HepG2 (cell line): ENCODE results near the gene CCDC17. TPM values are rescaled to one million over a fixed set of nuclear protein-coding genes. Genes with fewer than 3 reads are reported as not detected.
A peak's percentile ranks its signal among the peaks of the same experiment; 100 is the strongest.

Experiments used
- ATAC-seq: fragments of 200-7000 bp; cut with Tn5 transposase; 3 replicates; pipeline ENCODE4 v1.9.1; 2020; ENCODE audit warnings: mild to moderate bottlenecking, moderate library complexity
- BruUV-seq: library from RNA; stranded (reverse); fragments of 400-500 nt; replicated peaks from 2 replicates; lab custom pipeline; 2021; lab: Mats Ljungman, UMichigan
- CTCF ChIA-PET: fragments of 300-600 bp; formaldehyde crosslinking; extraction: SDS; loops from one replicate; lab custom pipeline; 2021; ENCODE audit warnings: low total read pairs, inconsistent platforms, low intra/inter-chr PET ratio; lab: Yijun Ruan, JAX
- POLR2A ChIA-PET: fragments of 350-600 bp; sonication (Branson Sonifier 250); formaldehyde crosslinking; loops from one replicate; lab custom pipeline; 2020; ENCODE audit warnings: antibody characterized with exemption, inconsistent platforms; lab: Yijun Ruan, JAX
- DNase-seq: peaks from one replicate; pipeline ENCODE4 v3.0.0-alpha.2; 2015; ENCODE audit warnings: low spot score
- FAIRE-seq: peaks from 3 replicates; lab custom pipeline; 2011; peaks lifted over from hg19 to GRCh38; lab: Jason Lieb, UNC
- H2AFZ ChIP-seq: one replicate; pipeline ENCODE4 v1.6.1; 2011; ENCODE audit warnings: low read length, inconsistent platforms
- H3K27ac ChIP-seq: fragments of 300-600 bp; 3 replicates; pipeline ENCODE4 v1.8.0; 2011; ENCODE audit warnings: mixed run types, mild to moderate bottlenecking, mixed read lengths, low read length, inconsistent platforms; ENCODE audit not compliant: insufficient read depth; ENCODE audit errors: extremely low read length
- H3K27me3 ChIP-seq, 2 experiments: fragments of 200-600 bp in 1 of 2; 2 replicates in 1 of 2; 3 replicates in 1 of 2; pipeline versions ENCODE4 v1.6.0 to v1.8.0; 2011; ENCODE audit warnings: low read length in 2 of 2, mild to moderate bottlenecking in 2 of 2, moderate library complexity in 2 of 2, inconsistent platforms in 1 of 2; ENCODE audit not compliant: insufficient read depth in 2 of 2, control insufficient read depth in 1 of 2
- H3K36me3 ChIP-seq, 2 experiments: fragments of 200-600 bp in 1 of 2; replicated peaks in 1 of 2; 2 replicates in 1 of 2; 3 replicates in 1 of 2; pipeline versions ENCODE4 v1.5.1 to v1.8.0; 2011; ENCODE audit warnings: low read length in 2 of 2, inconsistent platforms in 1 of 2; ENCODE audit not compliant: insufficient read depth in 2 of 2, control insufficient read depth in 1 of 2
- H3K4me1 ChIP-seq: 2 replicates; pipeline ENCODE4 v1.5.1; 2012; ENCODE audit warnings: low read length, inconsistent platforms; ENCODE audit not compliant: insufficient read depth
- H3K4me2 ChIP-seq: 2 replicates; pipeline ENCODE4 v1.6.0; 2011; ENCODE audit warnings: low read depth, low read length, inconsistent platforms
- H3K4me3 ChIP-seq, 3 experiments: fragments of 200-600 bp in 1 of 3; sonication (generic), shearing (Covaris generic) in 1 of 3; replicated peaks in 1 of 3; 2 replicates each; pipeline ENCODE4 v1.5.1; 2011 to 2016; ENCODE audit warnings: low read length in 3 of 3, inconsistent platforms in 2 of 3, low read depth in 2 of 3, mild to moderate bottlenecking in 2 of 3, control low read depth in 1 of 3, mixed read lengths in 1 of 3; ENCODE audit not compliant: insufficient read depth in 1 of 3
- H3K79me2 ChIP-seq: one replicate; pipeline ENCODE4 v1.6.1; 2011; ENCODE audit warnings: low read length, inconsistent platforms; ENCODE audit not compliant: insufficient read depth
- H3K9ac ChIP-seq: 2 replicates; pipeline ENCODE4 v1.6.0; 2011; ENCODE audit warnings: mild to moderate bottlenecking, low read depth, low read length, inconsistent platforms; ENCODE audit not compliant: insufficient read depth
- H3K9me3 ChIP-seq: 2 replicates; pipeline ENCODE4 v1.5.1; 2012; ENCODE audit warnings: mild to moderate bottlenecking, low read length
- H4K20me1 ChIP-seq: 2 replicates; pipeline ENCODE4 v1.6.0; 2011; ENCODE audit warnings: inconsistent platforms, mild to moderate bottlenecking, low read length, moderate library complexity; ENCODE audit not compliant: insufficient read depth
- ADNP ChIP-seq: sonication (generic); formaldehyde crosslinking; IDR thresholded peaks from 2 replicates; pipeline ENCODE4 v1.4.0; 2020; ENCODE audit warnings: missing genetic modification reagents
- ATRX ChIP-seq: sonication (generic); formaldehyde crosslinking; IDR thresholded peaks from 2 replicates; pipeline ENCODE4 v1.4.0; 2020; ENCODE audit warnings: missing genetic modification reagents, borderline replicate concordance
- BHLHE40 ChIP-seq: IDR thresholded peaks from 2 replicates; pipeline ENCODE4 v1.6.1; 2011; ENCODE audit warnings: low read length, improper control_type of control experiment
- HINFP ChIP-seq: sonication (generic); formaldehyde crosslinking; IDR thresholded peaks from 2 replicates; pipeline ENCODE4 v1.4.0; 2020; ENCODE audit warnings: low read depth, mild to moderate bottlenecking, missing genetic modification reagents
- JARID2 ChIP-seq: sonication (generic); formaldehyde crosslinking; IDR thresholded peaks from 2 replicates; pipeline ENCODE4 v1.8.1; 2023; ENCODE audit warnings: missing genetic modification reagents, inconsistent platforms; ENCODE audit not compliant: insufficient replicate concordance
- NFYC ChIP-seq: IDR thresholded peaks from 2 replicates; pipeline ENCODE4 v1.6.1; 2016; ENCODE audit warnings: missing genetic modification reagents, missing compliant biosample characterization
- NR2C2 ChIP-seq: sonication (generic); formaldehyde crosslinking; IDR thresholded peaks from 2 replicates; pipeline ENCODE4 v1.4.0; 2020; ENCODE audit warnings: missing genetic modification reagents, mild to moderate bottlenecking, moderate library complexity, borderline replicate concordance
- SIX1 ChIP-seq: sonication (generic); formaldehyde crosslinking; IDR thresholded peaks from 2 replicates; pipeline ENCODE4 v1.4.0; 2020; ENCODE audit warnings: missing genetic modification reagents, borderline replicate concordance
- THAP11 ChIP-seq: IDR thresholded peaks from 2 replicates; pipeline ENCODE4 v1.6.1; 2016; ENCODE audit warnings: missing biosample characterization, missing genetic modification reagents
- WGBS: methylation state at CpG from one replicate; pipeline ENCODE4 v1.1.6; 2017; ENCODE audit warnings: low lambda C conversion rate; 5-methylcytosine and 5-hydroxymethylcytosine counted together
- in situ Hi-C: cut with HindIII; loops from 2 replicates; pipeline ENCODE4 v1.10.0; 2017; ENCODE audit warnings: low pct_unique_long_range_greater_than_20kb; ENCODE audit not compliant: extremely low pct_ligation_motif_present
- intact Hi-C: fragments of 100-400 bp; cut with micrococcal nuclease; formaldehyde crosslinking; loops from one replicate; pipeline ENCODE4 v1.10.0; 2022; ENCODE audit not compliant: unreplicated experiment
- polyA plus RNA-seq, 8 experiments: library from polyadenylated mRNA; depleted of rRNA in 3 of 8; stranded (reverse) in 7 of 8; unstranded in 1 of 8; fragments of >200 nt; fragmentation: Illumina TruSeq in 4 of 8; extraction: Trizol in 4 of 8; gene quantifications; 2 replicates each; pipeline versions ENCODE4 v1.2.1 to v1.2.3, GENCODE V29; 2011 to 2016; ENCODE audit warnings: low read depth in 4 of 8, missing spikeins in 1 of 8, mixed read lengths in 1 of 8; ENCODE audit not compliant: insufficient read depth in 1 of 8
- total RNA-seq, 5 experiments: library from RNA; depleted of rRNA; stranded (reverse); fragments of >200 nt; fragmentation: Illumina TruSeq; extraction: Trizol; gene quantifications; 2 replicates each; pipeline ENCODE4 v1.2.3, GENCODE V29; 2016; ENCODE audit warnings: low read depth in 1 of 5

CCDC17 gene
- total and polyA plus RNA-seq, 2 of the 13 experiments (the other 11 are each of a cell fraction or from before 2014, with no cell fraction given): 1.5 to 3.3 TPM

- H2AFZ ChIP-seq: no peak overlapping the region
- H3K9ac ChIP-seq: no peak overlapping the region
- TF ChIP-seq NR2C2 (no peak), ATRX (CRISPR knock-in tag) (no peak), SIX1 (CRISPR knock-in tag) (no peak), NFYC (CRISPR knock-in tag) (no peak), ADNP (CRISPR knock-in tag) (no peak), HINFP (CRISPR knock-in tag) (no peak), THAP11 (CRISPR knock-in tag) (no peak), JARID2 (CRISPR knock-in tag) (no peak), BHLHE40 (no peak)
- intact Hi-C loops: no loop called here
- H3K27me3 ChIP-seq: no peaks in the 10 kb centered on the region
- 91% methylated on average over 6 of the region's 6 CpGs for WGBS
- H3K4me2 ChIP-seq: no peak overlapping the region
- TSS peak; percentile 52 for BruUV-seq
- POLR2A ChIA-PET: interaction anchor here (0.6 kb wide), 1 partner anchor 64 kb away, joined by 3 read pairs; no protein-coding TSS in a partner anchor
- peaks cover 35% of the 10 kb centered on the region for H3K79me2 ChIP-seq
- in situ Hi-C loops: no loop called here
- no peak overlapping the region for H3K27ac ChIP-seq
- H3K36me3 ChIP-seq: peaks cover 25 to 76% of the 10 kb centered on the region in 2 experiments
- ATAC-seq: no peak
- no peaks in the 10 kb centered on the region for H3K9me3 ChIP-seq
- FAIRE-seq: no peak
- CTCF ChIA-PET: no interaction called here
- peaks cover 20% of the 10 kb centered on the region for H3K4me1 ChIP-seq
- DNase-seq: no peak
- H4K20me1 ChIP-seq: no peaks in the 10 kb centered on the region
- H3K4me3 ChIP-seq: no peak overlapping the region
These were observed 16.3 kb downstream of the CCDC17 start for GRCh38 chr1:45607404-45608074.
